Activated T-cell treated with anti-CD3 and anti-CD28 coated beads for 4 hours (primary cell): ENCODE results near the gene BRMS1.
"Not testable (repeated sequence)": the region's sequence is repeated elsewhere in the genome, so short reads cannot be mapped to it uniquely, and the experiment has no call there.

Experiments used
- DNase-seq: peaks from one replicate; pipeline ENCODE4 v3.0.0-alpha.2; 2020

The BRMS1 gene

GRCh38 chr11:66321606-66322005 lies 23.3 kb downstream of the BRMS1 start:
- DNase-seq, result no peak

- not testable (repeated sequence) for DNase-seq
These were observed 24.2 kb downstream of the BRMS1 start for GRCh38 chr11:66320748-66321147.

DNA sequence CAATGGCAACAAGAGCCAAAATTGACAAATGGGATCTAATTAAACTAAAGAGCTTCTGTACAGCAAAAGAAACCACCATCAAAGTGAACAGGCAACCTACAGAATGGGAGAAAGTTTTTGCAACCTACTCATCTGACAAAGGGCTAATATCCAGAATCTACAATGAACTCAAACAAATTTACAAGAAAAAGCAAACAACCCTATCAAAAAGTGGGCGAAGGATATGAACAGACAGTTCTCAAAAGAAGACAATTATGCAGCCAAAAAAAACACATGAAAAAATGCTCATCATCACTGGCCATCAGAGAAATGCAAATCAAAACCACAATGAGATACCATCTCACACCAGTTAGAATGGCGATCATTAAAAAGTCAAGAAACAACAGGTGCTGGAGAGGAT lies 24.6 kb downstream of the BRMS1 start:
- DNase-seq, result not testable (repeated sequence)

- DNase-seq, result no peak
These were observed 26.3 kb downstream of the BRMS1 start for GRCh38 chr11:66318600-66318970.

GRCh38 chr11:66317723-66318599 lies 26.9 kb downstream of the BRMS1 start:
- no peak for DNase-seq

DNA sequence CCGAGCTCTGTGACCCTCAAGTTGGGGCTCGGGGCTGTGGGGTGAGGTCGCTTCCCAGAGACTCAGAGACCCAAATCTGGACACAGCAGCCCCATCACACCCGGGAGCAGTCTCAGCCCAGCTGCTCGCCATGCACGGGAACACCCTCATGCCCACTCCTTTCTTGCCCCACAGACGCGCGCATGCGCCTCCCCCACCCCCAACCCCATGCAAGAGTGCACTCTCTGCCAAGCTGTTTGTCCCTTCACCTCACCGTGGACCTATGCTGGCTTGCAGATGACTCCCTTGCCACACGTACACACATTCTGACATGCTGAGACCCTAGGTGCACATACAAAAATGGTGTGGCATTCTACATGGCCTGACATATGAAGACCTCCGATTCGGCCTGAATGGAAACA lies 27.6 kb downstream of the BRMS1 start:
- DNase-seq, result no peak

DNA sequence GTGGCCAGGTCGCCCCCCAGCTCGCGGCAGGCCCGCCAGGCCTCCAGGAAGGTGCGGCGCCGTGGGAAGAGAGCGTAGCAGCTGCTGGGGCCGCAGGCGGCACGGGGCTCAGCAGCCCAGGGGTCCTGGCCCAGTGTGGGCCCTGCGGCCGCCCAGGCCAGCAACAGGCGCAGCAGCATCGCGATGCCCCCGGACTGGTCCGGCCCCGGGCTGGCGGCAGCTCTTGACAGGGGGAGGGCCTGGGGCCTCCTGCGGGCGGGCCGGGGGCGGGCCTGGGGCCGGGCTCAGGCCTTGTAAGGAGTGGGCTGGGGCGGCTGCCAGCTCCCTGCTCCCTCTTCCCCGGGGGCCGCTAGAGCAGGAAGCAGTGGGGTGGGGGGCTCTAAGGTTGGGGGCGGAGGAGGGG lies 28.1 kb downstream of the BRMS1 start, which contains the start of gene CD248:
Gene CD248 (minus strand): TSS at position 196 of the 403 bp plus-strand sequence. CDS start 17 bp downstream, at position 179.
- no peak for DNase-seq

DNA sequence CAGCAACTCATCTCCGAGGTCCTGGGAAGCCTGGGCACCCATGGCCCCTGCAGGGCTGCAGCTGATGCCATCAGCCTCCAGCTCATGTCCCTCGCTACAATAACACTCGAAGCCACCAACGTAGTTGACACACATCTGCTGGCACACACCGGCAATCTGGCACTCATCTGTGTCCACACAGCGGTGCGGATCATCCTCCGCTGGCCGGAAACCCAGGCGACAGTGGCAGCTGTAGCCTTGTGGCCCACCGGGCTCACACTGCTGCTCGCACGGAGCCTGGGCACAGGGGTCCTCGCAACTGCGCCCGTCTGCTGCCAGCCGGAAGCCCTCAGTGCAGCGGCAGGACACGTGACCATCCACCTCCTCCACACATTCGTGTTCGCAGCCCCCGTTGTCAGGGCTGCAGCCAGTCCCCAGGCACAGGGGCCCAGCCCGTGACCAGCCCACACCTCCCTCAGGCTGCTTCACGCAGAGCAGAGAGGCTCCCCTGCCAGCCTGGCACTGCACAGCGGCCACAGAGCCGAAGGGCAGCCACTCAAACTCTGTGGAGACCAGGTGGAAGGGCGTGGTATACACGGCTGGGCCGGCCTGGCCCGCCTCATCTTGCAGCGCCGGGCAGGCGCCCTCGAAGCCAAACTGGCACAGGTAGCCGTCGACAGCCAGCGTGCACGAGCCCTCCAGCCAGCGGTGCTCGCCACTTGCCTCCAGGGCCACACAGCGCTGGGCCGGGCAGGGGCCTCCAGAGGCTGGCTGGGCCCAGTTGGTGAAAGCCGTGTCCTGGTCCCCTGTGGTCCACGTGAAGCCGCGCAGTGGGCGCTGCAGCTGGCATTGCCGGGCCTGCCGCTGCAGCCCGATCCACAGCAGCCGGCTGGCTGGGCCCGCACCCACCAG lies 28.7 kb downstream of the BRMS1 start:
- no peak for DNase-seq

- no peak for DNase-seq
These were observed 29.4 kb downstream of the BRMS1 start for GRCh38 chr11:66315498-66315885.

GRCh38 chr11:66314561-66315497 lies 30.1 kb downstream of the BRMS1 start:
- no peak for DNase-seq

DNA sequence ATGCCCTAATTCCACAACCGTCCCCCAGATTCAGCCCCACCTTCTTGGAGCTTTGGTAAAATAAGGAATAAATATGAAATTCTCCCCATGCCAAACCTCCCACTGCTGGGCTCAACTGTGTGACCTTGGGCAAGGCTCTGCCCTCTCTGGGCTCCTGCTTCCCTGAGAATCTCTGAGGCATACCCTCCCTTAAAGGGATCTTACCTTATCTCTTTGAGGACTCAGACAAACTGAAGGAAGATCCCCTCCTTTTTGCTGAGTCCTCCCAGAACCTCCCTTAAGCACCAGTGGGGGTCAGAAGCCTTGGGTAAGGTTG lies 30.8 kb downstream of the BRMS1 start:
- no peak for DNase-seq

GRCh38 chr11:66313321-66314185 lies 31.4 kb downstream of the BRMS1 start:
- DNase-seq, result no peak

GRCh38 chr11:66312549-66313320 lies 32.2 kb downstream of the BRMS1 start:
- DNase-seq, result peak; percentile 97

GRCh38 chr11:66311965-66312548 lies 32.8 kb downstream of the BRMS1 start:
- DNase-seq, result peak; percentile 99

DNA sequence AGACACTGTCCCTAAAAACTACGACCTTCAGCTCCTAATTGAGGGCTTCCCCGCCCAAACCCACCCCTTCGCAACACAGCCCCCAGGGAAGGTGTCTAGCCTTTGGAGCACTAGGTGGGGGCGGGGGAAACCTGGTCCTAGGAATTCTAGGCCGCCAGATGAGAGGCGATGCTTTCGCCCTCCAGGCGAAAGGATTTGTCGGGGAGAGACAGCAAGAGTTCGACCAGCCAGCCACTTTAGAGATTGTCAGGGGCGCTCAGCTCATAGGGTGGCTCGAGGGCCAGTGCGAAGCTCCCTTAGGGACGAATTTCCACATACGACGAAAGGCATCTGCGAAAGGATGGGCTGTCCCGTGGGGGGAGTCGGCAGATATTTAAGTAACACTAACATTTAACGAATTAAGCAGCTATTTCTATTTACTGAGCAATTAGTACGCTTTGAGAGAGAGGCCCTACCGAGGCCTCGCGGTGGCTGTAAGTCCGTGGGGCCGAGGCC lies 33.4 kb downstream of the BRMS1 start:
- DNase-seq, result no peak

- DNase-seq, result not testable (repeated sequence)
These were observed 34.0 kb downstream of the BRMS1 start for GRCh38 chr11:66310803-66311440.

GRCh38 chr11:66310324-66310723 lies 34.6 kb downstream of the BRMS1 start:
- no peak for DNase-seq

DNA sequence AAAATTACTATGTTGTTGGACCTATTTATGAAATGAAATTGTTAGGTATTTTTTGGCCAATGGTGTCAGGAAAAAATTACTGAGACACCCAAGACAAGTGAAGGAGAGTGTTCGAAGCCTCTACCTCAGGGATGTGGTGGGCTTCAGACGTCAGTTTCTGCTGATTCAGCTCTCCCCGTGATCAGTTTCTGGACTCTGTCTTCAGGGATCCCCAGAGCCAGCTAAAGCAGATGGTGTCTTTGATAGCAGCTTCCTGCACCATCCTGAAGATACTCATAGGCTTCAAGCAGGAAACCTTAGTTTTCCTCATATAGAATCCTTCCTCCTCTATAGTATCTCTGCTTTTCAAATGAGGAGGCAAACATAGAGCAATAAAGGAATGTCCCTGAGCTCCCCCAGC lies 35.4 kb downstream of the BRMS1 start:
- DNase-seq, result no peak

DNA sequence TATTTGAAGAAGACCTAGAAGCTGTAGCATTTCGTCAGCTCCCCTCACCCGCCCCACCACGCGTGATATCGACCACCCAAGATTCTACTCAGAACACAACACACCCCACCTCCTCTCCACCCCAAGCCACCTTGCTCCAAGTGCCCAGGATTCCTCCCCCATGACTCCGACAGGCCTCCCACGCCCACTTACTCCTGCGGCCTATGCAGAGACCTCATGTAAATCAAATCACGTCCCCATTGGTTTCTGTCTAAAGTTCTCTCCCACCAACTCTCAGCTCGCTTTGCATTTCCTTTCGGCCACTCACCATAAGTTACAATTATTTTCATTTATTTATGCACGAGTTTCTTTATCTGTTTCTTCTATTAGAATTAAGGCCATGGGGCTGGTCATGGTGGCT lies 42.2 kb downstream of the BRMS1 start:
- DNase-seq, result no peak

- no peak for DNase-seq
These were observed 45.7 kb downstream of the BRMS1 start for GRCh38 chr11:66299186-66299585.
